Ureter (tissue), 1 donor: ENCODE data around the gene CTAG1A. TPM values are rescaled to one million over a fixed set of nuclear protein-coding genes. Genes with fewer than 3 reads are reported as not detected.
"Not testable (repeated sequence)": the region's sequence is repeated elsewhere in the genome, so short reads cannot be mapped to it uniquely, and the experiment has no call there.

Experiments used
- DNase-seq: peaks from one replicate; pipeline ENCODE4 v3.0.0-alpha.2; 2020; ENCODE audit warnings: low spot score
- total RNA-seq: library from RNA; stranded (reverse); gene quantifications from one replicate; pipeline ENCODE4 v1.2.4, GENCODE V29; 2023
- donor health status: DM: yes; HTN: yes; CAD: no.

Gene CTAG1A
- total RNA-seq, 1 donor from 2014 or later = not detected

GRCh38 chrX:154573061-154573460, 11.9 kb upstream of the CTAG1A start:
- DNase-seq = not testable (repeated sequence)

GRCh38 chrX:154575076-154575475, 9.9 kb upstream of the CTAG1A start:
- not testable (repeated sequence) for DNase-seq

- not testable (repeated sequence) for DNase-seq
These were observed 1.9 kb upstream of the CTAG1A start for GRCh38 chrX:154582994-154583393.

DNA sequence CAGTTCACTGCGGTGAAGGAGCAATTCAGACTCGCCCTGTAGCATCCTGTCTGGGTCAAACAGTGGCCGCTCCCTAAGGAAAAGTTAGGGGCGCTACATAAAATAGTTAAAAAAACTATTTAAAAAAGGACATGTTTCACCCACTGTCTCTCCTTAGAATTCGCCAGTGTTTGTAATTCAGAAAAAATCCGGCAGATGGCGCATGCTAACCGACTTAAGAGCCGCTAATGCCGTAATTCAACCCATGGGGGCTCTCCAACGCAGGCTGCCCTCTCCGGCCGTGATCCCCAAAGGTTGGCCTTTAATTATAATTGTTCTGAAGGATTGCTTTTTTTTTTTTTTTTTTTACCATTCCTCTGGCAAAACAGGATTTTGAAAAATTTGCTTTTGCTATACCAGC, 5.5 kb downstream of the CTAG1A start:
- not testable (repeated sequence) for DNase-seq

DNA sequence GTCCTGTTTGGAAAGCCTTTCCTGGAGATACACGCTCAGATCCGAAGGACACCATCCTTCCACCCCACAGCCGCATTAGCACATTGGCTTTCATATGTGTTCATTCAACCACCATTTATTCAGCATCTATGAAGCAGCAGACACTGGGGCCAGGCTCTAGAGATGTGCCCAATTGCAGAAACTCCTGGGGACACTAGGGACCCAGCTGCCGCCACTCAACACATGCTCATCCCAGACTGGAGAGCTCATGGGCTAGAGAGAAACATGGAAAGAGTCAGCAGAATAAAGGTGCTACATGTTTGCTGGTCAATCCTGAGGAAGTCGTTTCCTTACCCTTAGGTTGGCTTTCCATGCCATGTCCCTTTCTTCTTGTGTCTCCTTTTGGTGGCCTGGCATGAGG, 7.6 kb downstream of the CTAG1A start:
- DNase-seq = no peak

- DNase-seq = no peak
These were observed 8.3 kb downstream of the CTAG1A start for GRCh38 chrX:154593201-154593600.

DNA sequence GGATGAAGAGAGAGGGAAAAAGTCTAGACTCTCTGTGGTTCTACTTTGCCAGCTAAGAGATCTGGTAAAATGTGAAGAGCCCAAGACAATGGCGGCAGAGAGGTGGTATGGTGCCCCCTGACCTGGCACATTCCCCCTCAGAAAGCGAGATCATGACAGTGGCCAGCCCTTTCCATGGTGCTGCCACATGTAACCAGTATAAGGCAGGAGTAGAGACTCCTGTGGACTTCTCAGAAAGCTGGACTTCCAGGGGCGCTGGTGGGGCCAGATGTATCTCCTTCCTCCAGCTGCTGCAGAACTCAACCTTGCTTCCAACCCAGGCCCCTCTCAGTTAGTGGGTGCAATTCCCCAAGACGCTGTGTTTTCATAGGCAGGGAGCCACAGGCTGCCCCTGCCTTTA, 9.6 kb downstream of the CTAG1A start:
- no peak for DNase-seq

- no peak for DNase-seq
These were observed 10.8 kb downstream of the CTAG1A start for GRCh38 chrX:154595559-154596249.

- DNase-seq = no peak
These were observed 11.5 kb downstream of the CTAG1A start for GRCh38 chrX:154596290-154596929.

- no peak for DNase-seq
These were observed 12.3 kb downstream of the CTAG1A start for GRCh38 chrX:154597221-154597620.

- DNase-seq = no peak
These were observed 13.7 kb downstream of the CTAG1A start for GRCh38 chrX:154598656-154599055.

DNA sequence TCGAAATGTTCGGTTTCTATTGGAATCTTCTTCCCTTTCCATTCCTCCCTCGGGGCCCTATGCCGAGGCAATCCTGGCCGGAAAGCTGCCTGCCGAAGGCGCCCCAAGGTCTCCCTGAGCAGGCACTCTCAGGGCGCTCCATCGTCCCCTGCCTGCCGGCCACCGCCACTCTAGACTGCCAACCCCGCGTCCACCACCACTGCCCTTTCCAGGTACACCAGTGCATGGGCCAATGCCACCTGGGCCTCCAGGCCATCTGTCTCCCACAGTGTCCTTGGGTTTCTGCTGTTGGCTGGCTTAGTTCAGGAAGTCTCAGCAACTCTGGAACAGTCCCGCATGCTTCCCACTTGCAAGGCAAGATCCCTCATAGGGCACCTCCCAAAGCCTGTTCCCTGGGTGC, 14.6 kb downstream of the CTAG1A start:
- no peak for DNase-seq

DNA sequence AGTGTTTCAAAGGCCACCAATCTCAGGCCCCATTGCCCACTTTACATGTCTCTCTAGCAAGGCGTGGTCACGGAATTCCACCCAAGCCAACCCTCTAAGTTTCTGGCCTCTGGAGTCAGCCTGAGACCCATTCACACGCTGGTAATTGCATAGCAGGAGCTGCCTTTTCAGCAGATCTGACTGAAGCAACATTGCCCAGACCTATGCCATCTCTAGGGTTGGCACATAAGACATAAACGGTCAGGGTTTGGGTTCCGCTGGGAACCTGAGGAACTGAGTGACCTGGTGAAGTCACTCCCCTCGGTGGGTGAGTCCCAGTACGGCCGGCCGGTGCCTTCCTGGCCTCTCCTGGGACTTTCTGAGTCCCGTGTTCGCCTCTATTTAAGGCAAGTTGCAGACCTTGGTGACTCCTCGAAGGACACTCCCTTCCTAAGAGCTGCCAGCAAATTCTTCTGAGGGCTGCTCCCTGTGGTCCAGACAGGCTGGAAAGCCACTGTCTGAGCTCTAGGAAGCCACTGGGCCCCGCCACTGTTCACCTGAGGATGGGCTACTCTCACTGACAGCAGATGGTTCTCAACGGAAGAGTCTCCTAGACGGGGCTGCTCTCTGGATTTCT, 15.9 kb downstream of the CTAG1A start:
- no peak for DNase-seq

- no peak for DNase-seq
These were observed 17.3 kb downstream of the CTAG1A start for GRCh38 chrX:154602226-154602625.

DNA sequence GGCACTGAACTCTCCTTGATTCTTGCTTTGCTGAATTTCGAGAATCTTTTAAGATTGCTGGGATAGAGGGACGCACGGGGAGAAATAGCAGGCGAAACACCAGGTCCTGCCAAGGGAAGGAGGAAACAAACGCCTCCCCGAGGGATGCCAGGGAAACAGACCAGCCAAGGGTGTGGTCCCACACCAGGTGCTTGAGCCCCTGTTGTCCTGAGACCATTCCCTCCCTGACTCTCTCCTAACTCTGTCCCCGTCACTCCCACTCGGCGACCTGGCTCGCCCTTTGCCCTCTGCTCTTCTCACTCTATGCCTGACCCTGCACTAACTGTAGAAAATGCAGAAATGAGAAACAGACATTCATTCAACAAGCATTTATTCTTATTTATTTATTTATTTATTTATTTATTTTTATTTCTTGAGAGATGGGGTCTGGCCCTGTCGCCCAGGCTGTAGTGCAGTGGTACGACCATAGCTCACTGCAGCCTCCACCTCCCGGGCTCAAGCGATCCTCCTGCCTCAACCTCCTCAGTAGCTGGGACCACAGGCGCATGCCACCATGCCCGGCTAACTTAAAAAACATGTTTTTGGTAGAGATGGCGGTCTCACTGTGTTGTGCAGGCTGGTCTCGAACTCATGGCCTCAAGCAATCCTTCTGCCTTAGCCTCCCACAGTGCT, 18.0 kb downstream of the CTAG1A start:
- DNase-seq = no peak

DNA sequence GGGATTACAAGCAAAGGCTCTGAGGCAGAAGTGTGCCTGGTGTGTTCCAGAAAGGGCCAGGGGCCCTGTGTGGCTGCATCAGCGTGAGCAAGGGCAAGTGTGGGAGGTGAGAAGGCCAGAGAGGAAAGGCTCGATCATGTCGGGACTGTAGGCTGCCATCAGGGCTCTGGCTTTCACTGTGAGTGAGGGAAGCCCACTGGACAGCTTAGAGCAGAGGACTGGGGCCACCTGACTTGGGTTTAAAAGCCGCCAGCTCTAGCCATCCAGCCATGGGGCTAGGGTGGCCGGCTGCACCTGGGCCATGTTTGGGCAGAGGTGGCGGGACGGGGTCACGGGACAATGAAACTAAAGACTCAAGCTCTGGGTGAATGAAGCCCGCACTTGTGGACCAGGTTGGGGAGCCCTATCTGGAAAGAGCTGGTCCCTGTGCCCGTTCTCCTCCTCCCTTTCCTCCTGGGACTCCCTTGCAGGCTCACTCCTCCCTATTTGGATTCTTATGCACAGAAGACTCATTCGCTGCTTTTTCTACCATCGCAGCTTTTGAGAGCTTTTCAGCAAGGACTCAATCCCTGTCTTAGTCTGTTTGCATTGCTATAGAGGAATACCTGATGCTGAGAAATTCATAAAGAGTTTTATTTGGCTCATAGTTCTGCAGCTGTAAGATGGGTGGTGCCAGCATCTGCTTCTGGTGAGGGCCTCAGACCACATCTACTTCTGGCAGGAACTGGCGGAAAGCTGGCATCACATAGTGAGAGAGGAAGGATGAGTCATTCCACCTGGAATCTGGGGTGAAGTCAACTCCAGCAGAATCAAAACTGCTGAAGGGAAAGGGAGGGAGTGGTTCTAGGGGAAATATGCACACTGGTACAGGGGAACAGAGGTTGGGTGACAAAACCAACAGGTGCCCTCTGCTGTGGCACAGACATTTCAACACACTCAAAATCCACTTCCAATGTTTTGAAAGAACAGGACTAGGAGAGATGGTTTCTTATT, 18.8 kb downstream of the CTAG1A start:
- no peak for DNase-seq

GRCh38 chrX:154605566-154605965, 20.6 kb downstream of the CTAG1A start:
- DNase-seq = no peak

GRCh38 chrX:154607370-154607769, 22.4 kb downstream of the CTAG1A start:
- DNase-seq = no peak

DNA sequence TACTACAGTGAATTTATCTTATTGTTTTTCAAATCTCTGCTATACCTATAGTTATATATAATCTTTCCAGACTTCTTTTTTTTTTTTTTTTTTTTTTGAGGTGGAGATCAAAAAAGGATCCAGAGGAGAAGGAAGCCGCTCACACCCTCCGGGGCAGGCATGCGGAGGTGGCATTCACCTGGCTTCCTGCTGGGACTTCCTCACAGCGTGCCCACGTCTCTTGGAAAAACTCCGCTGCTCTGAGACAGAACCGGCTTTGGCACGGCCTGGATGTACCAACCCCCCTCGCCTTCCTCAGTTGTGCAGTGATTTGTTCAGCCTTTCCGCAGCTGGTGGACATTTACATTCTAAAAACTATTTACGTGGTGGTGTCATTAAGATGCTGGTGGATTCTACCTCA, 23.0 kb downstream of the CTAG1A start:
- DNase-seq = not testable (repeated sequence)

GRCh38 chrX:154608823-154609222, 23.9 kb downstream of the CTAG1A start:
- not testable (repeated sequence) for DNase-seq

GRCh38 chrX:154611146-154611545, 26.2 kb downstream of the CTAG1A start:
- DNase-seq = not testable (repeated sequence)
